K562 (cell line): ENCODE data around the gene BCL10. TPM values are rescaled to one million over a fixed set of nuclear protein-coding genes. Genes with fewer than 3 reads are reported as not detected.

Source experiments
- ATAC-seq: fragments of 200-7000 bp; cut with Tn5 transposase; 3 replicates; pipeline ENCODE4 v1.9.1; 2020; ENCODE audit warnings: moderate library complexity
- BruUV-seq: library from RNA; stranded (reverse); fragments of 400-500 nt; replicated peaks from 2 replicates; lab custom pipeline; 2021; lab: Mats Ljungman, UMichigan
- CTCF ChIA-PET: fragments of 300-600 bp; formaldehyde crosslinking; extraction: SDS; loops from one replicate; lab custom pipeline; 2021; ENCODE audit warnings: low intra/inter-chr PET ratio; lab: Yijun Ruan, JAX
- POLR2A ChIA-PET: fragments of 300-600, 350-650 bp; sonication (Branson Sonifier 250); formaldehyde crosslinking; extraction: SDS; loops from one replicate; lab custom pipeline; 2021; ENCODE audit warnings: antibody characterized with exemption, inconsistent platforms; lab: Yijun Ruan, JAX
- DNase-seq, 4 experiments: peaks; one replicate each; pipeline versions ENCODE4 v3.0.0 to v3.0.0-alpha.2; 2011 to 2018; ENCODE audit warnings: low spot score in 3 of 4, mixed read lengths in 3 of 4; ENCODE audit errors: extremely low read depth in 1 of 4
- FAIRE-seq: peaks from 2 replicates; lab custom pipeline; 2011; peaks lifted over from hg19 to GRCh38; lab: Jason Lieb, UNC
- H2AFZ ChIP-seq: 2 replicates; pipeline ENCODE4 v1.6.0; 2011; ENCODE audit warnings: low read depth, low read length, control low read depth, inconsistent platforms
- H3K27ac ChIP-seq: fragments of 200-600 bp; 3 replicates; pipeline ENCODE4 v1.8.0; 2011; ENCODE audit warnings: low read depth, mild to moderate bottlenecking, control low read depth, inconsistent platforms, low read length, moderate library complexity, mixed read lengths; ENCODE audit errors: extremely low read depth
- H3K27me3 ChIP-seq, 2 experiments: fragments of 300-600 bp in 1 of 2; 2 replicates in 1 of 2; 3 replicates in 1 of 2; pipeline versions ENCODE4 v1.6.0 to v1.8.0; 2011; ENCODE audit warnings: inconsistent platforms in 2 of 2, low read length in 2 of 2, mild to moderate bottlenecking in 1 of 2, mixed read lengths in 1 of 2, moderate library complexity in 1 of 2; ENCODE audit not compliant: control insufficient read depth in 2 of 2, insufficient read depth in 2 of 2
- H3K36me3 ChIP-seq: fragments of 300-600 bp; 3 replicates; pipeline ENCODE4 v1.8.0; 2011; ENCODE audit warnings: mild to moderate bottlenecking, low read length, inconsistent platforms; ENCODE audit not compliant: control insufficient read depth, insufficient read depth
- H3K4me1 ChIP-seq, 2 experiments: fragments of 200-600 bp in 1 of 2; replicated peaks in 1 of 2; 2 replicates in 1 of 2; 3 replicates in 1 of 2; pipeline versions ENCODE4 v1.5.1 to v1.8.0; 2011; ENCODE audit warnings: inconsistent platforms in 2 of 2, low read length in 2 of 2, mild to moderate bottlenecking in 1 of 2, mixed read lengths in 1 of 2, moderate library complexity in 1 of 2; ENCODE audit not compliant: control insufficient read depth in 2 of 2, insufficient read depth in 2 of 2
- H3K4me2 ChIP-seq: 2 replicates; pipeline ENCODE4 v1.6.1; 2011; ENCODE audit warnings: low read length, control low read depth, inconsistent platforms, mixed read lengths; ENCODE audit not compliant: insufficient read depth
- H3K4me3 ChIP-seq: fragments of 200-600 bp; sonication (generic), shearing (Covaris generic); 2 replicates; pipeline ENCODE4 v1.5.1; 2016; ENCODE audit warnings: control low read depth, inconsistent platforms
- H3K79me2 ChIP-seq: fragments of 200-600 bp; 3 replicates; pipeline ENCODE4 v1.8.0; 2011; ENCODE audit warnings: low read length, inconsistent platforms; ENCODE audit not compliant: control insufficient read depth, insufficient read depth
- H3K9ac ChIP-seq, 2 experiments: 2 replicates each; pipeline versions ENCODE4 v1.6.0 to v1.6.1; 2011; ENCODE audit warnings: low read depth in 2 of 2, low read length in 2 of 2, control low read depth in 1 of 2, inconsistent platforms in 1 of 2, mild to moderate bottlenecking in 1 of 2, mixed read lengths in 1 of 2; ENCODE audit not compliant: insufficient read depth in 1 of 2
- H3K9me1 ChIP-seq: one replicate; pipeline ENCODE4 v1.6.0; 2011; ENCODE audit warnings: inconsistent platforms, mild to moderate bottlenecking, low read length, moderate library complexity; ENCODE audit not compliant: control insufficient read depth, insufficient read depth
- H3K9me3 ChIP-seq: replicated peaks from 2 replicates; pipeline ENCODE4 v1.5.1; 2011; ENCODE audit warnings: low read depth, low read length, inconsistent platforms; ENCODE audit not compliant: control insufficient read depth, insufficient read depth
- H4K20me1 ChIP-seq: replicated peaks from 2 replicates; pipeline ENCODE4 v1.6.1; 2011; ENCODE audit warnings: low read length, inconsistent platforms, mixed read lengths; ENCODE audit not compliant: control insufficient read depth, insufficient read depth
- JUND ChIP-seq, 2 experiments: IDR thresholded peaks; 2 replicates in 1 of 2; 3 replicates in 1 of 2; pipeline ENCODE4 v1.6.1; 2011; ENCODE audit warnings: borderline replicate concordance in 2 of 2, low read depth in 2 of 2, low read length in 2 of 2, improper control_type of control experiment in 1 of 2, missing biosample characterization in 1 of 2, missing genetic modification characterization in 1 of 2, missing genetic modification reagents in 1 of 2
- KDM1A ChIP-seq, 2 experiments: fragments of 450-650 bp; IDR thresholded peaks; 2 replicates each; pipeline ENCODE4 v1.6.1; 2016; ENCODE audit warnings: mild to moderate bottlenecking in 2 of 2
- NFIC ChIP-seq: fragments of 450-650 bp; IDR thresholded peaks from 2 replicates; pipeline ENCODE4 v1.6.1; 2017; ENCODE audit warnings: mild to moderate bottlenecking, inconsistent platforms
- SP2 ChIP-seq: IDR thresholded peaks from 2 replicates; pipeline ENCODE4 v1.6.1; 2011; ENCODE audit warnings: mild to moderate bottlenecking, low read depth, low read length, moderate library complexity; ENCODE audit not compliant: poor library complexity, severe bottlenecking; ENCODE audit errors: extremely low read depth
- ZBTB7A ChIP-seq: IDR thresholded peaks from 2 replicates; pipeline ENCODE4 v1.6.1; 2011; ENCODE audit warnings: low read depth, mild to moderate bottlenecking, low read length, moderate library complexity, borderline replicate concordance; ENCODE audit not compliant: control insufficient read depth
- ZFPM2 ChIP-seq: fragments of 250-450 bp; sonication (Bioruptor Pico); IDR thresholded peaks from 2 replicates; pipeline ENCODE4 v1.5.1; 2022; ENCODE audit warnings: mild to moderate bottlenecking
- ZNF124 ChIP-seq: sonication (generic); formaldehyde crosslinking; IDR thresholded peaks from 2 replicates; pipeline ENCODE4 v1.8.1; 2022; ENCODE audit warnings: missing genetic modification reagents
- ZNF212 ChIP-seq: fragments of 450-650 bp; formaldehyde crosslinking; IDR thresholded peaks from 2 replicates; pipeline ENCODE4 v1.4.0; 2020; ENCODE audit warnings: mild to moderate bottlenecking
- ZNF3 ChIP-seq: fragments of 250-450 bp; sonication (Bioruptor Pico); IDR thresholded peaks from 2 replicates; pipeline ENCODE4 v1.5.0; 2021; ENCODE audit warnings: mild to moderate bottlenecking, moderate library complexity
- ZNF316 ChIP-seq: fragments of 450-650 bp; IDR thresholded peaks from 2 replicates; pipeline ENCODE4 v1.6.1; 2016
- ZNF507 ChIP-seq: conservative IDR thresholded peaks from 2 replicates; pipeline ENCODE4 v1.6.1; 2017; ENCODE audit warnings: missing genetic modification characterization, missing compliant biosample characterization
- ZNF586 ChIP-seq: fragments of 450-650 bp; formaldehyde crosslinking; conservative IDR thresholded peaks from 2 replicates; pipeline ENCODE4 v1.4.0; 2020; ENCODE audit warnings: mild to moderate bottlenecking, moderate library complexity
- ZNF76 ChIP-seq: fragments of 250-450 bp; sonication (Bioruptor Pico); IDR thresholded peaks from 2 replicates; pipeline ENCODE4 v1.4.0; 2020; ENCODE audit warnings: mild to moderate bottlenecking, moderate library complexity, borderline replicate concordance
- WGBS: fragments of 100-300 bp; shearing (Covaris generic); methylation state at CpG from one replicate; pipeline ENCODE4 v1.1.6; 2016; ENCODE audit warnings: low coverage, mixed read lengths; ENCODE audit not compliant: insufficient coverage; ENCODE audit errors: missing lambda C conversion rate; 5-methylcytosine and 5-hydroxymethylcytosine counted together
- in situ Hi-C: fragments of 300-500 bp; cut with MboI; formaldehyde crosslinking; loops from 4 replicates; pipeline ENCODE4 v1.15.0; 2018; ENCODE audit warnings: inconsistent platforms, mixed read lengths
- intact Hi-C: fragments of 100-400 bp; cut with micrococcal nuclease; formaldehyde crosslinking; loops from 2 replicates; pipeline ENCODE4 v1.14.2; 2022
- polyA plus RNA-seq, 8 experiments: library from polyadenylated mRNA; depleted of rRNA in 4 of 8; stranded (reverse) in 5 of 8; unstranded in 3 of 8; fragments of >200 nt; fragmentation: Nextera tagmentation in 2 of 8; fragmentation: Illumina TruSeq in 1 of 8; extraction: Ambion mirVana in 2 of 8; extraction: Trizol in 1 of 8; gene quantifications; 2 replicates each; pipeline versions ENCODE4 v1.2.1 to v1.2.3, GENCODE V29; 2011 to 2014; ENCODE audit warnings: inconsistent platforms in 1 of 8, missing spikeins in 1 of 8
- total RNA-seq, 7 experiments: library from RNA; depleted of rRNA in 6 of 7; stranded (reverse); fragments of >200 nt in 6 of 7; fragmentation: Illumina TruSeq in 2 of 7; extraction: Trizol in 2 of 7; gene quantifications; 2 replicates each; pipeline versions ENCODE4 v1.2.1 to v1.2.3, GENCODE V29; 2011 to 2021; ENCODE audit warnings: low replicate concordance in 1 of 7
- TF ChIP-seq, protein P1 (sequence below), 2 experiments: fragments of 450-650 bp; IDR thresholded peaks; 2 replicates each; pipeline ENCODE4 v1.6.1; 2018; ENCODE audit warnings: mild to moderate bottlenecking in 2 of 2, low read depth in 1 of 2; ENCODE audit not compliant: partially characterized antibody in 2 of 2
- TF ChIP-seq, protein P2 (sequence below): fragments of 250-450 bp; sonication (Bioruptor Pico); IDR thresholded peaks from 2 replicates; pipeline ENCODE4 v1.5.0; 2022; ENCODE audit warnings: mild to moderate bottlenecking

Gene BCL10
- total and polyA plus RNA-seq, 9 of the 15 experiments (the other 6 are each of a cell fraction or from before 2014, with no cell fraction given), result 8.0 to 19.4 (median 12.3) TPM

DNA sequence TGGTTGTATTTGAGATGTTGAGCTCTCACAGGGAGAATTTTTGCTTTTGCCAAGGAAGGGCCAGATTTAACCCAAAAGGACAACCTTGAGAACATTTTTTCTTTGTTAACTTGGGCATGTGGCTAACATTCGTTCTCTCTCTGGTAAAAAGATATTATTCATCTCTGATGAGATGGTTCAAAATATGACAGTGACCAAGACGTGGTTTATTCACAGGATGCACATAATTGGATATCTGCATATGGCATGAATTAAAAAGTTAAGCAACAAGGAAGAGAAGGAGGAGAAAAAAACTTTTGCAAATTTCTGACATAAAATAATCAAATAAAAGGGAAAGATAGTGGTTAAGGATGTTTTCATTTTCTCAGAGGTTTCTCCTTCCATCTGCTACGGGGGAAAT is 43.1 kb upstream of the BCL10 start (continued):
- TF ChIP-seq, protein P1, sequence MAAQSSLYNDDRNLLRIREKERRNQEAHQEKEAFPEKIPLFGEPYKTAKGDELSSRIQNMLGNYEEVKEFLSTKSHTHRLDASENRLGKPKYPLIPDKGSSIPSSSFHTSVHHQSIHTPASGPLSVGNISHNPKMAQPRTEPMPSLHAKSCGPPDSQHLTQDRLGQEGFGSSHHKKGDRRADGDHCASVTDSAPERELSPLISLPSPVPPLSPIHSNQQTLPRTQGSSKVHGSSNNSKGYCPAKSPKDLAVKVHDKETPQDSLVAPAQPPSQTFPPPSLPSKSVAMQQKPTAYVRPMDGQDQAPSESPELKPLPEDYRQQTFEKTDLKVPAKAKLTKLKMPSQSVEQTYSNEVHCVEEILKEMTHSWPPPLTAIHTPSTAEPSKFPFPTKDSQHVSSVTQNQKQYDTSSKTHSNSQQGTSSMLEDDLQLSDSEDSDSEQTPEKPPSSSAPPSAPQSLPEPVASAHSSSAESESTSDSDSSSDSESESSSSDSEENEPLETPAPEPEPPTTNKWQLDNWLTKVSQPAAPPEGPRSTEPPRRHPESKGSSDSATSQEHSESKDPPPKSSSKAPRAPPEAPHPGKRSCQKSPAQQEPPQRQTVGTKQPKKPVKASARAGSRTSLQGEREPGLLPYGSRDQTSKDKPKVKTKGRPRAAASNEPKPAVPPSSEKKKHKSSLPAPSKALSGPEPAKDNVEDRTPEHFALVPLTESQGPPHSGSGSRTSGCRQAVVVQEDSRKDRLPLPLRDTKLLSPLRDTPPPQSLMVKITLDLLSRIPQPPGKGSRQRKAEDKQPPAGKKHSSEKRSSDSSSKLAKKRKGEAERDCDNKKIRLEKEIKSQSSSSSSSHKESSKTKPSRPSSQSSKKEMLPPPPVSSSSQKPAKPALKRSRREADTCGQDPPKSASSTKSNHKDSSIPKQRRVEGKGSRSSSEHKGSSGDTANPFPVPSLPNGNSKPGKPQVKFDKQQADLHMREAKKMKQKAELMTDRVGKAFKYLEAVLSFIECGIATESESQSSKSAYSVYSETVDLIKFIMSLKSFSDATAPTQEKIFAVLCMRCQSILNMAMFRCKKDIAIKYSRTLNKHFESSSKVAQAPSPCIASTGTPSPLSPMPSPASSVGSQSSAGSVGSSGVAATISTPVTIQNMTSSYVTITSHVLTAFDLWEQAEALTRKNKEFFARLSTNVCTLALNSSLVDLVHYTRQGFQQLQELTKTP (IDR thresholded peaks at IDR 0.05; ENCODE audit: low read depth in 1 of 2, partially characterized antibody in 2 of 2), result no peak
- TF ChIP-seq NFIC, result no peak
- no peak for TF ChIP-seq ZNF76 (CRISPR knock-in tag)
- no peak for TF ChIP-seq KDM1A (IDR thresholded peaks at IDR 0.05)
- TF ChIP-seq ZFPM2, result no peak
- TF ChIP-seq ZNF3 (CRISPR knock-in tag), result no peak

DNA sequence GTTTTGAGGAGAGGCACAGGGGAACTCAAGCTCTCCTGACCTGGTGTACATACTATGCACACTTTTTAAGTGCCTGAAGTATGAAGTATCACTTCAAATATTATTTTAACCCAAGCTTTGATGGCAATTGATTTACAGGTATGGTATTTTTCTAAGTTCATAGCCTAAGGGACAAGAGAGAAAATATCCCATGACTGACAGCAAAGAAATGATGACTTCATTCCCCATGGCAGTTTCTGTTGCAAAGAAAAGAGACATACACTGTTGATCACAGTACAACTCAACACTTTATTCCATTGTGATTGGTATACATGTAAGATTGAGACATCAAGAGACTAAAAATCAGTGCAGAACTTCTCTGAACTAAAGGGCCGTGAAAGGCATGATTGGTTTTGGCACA is 41.8 kb upstream of the BCL10 start:
- H3K36me3 ChIP-seq, result no peaks in the 10 kb centered on the region
- DNase-seq (no peak), FAIRE-seq (no peak), ATAC-seq (no peak)
- ChIA-PET POLR2A (no interaction called here), CTCF (no interaction called here)
- no peak overlapping the region for H3K4me2 ChIP-seq
- H3K9ac ChIP-seq, result no peak overlapping the region
- in situ Hi-C loops, result no loop called here
- H3K9me3 ChIP-seq, result no peaks in the 10 kb centered on the region
- H3K27ac ChIP-seq, result no peak overlapping the region
- no peaks in the 10 kb centered on the region for H3K9me1 ChIP-seq
- BruUV-seq, result no TSS peak
- H3K79me2 ChIP-seq, result no peaks in the 10 kb centered on the region
- H3K27me3 ChIP-seq, result peaks cover 5 to 7% of the 10 kb centered on the region in 2 experiments; a peak in 2 of 5 replicates
- intact Hi-C loops, result no loop called here
- no peaks in the 10 kb centered on the region for H3K4me1 ChIP-seq
- H3K4me3 ChIP-seq, result no peak overlapping the region
- H4K20me1 ChIP-seq, result no peaks in the 10 kb centered on the region
- WGBS, result 0% methylated on average over 1 of the region's 1 CpG
- no peak overlapping the region for H2AFZ ChIP-seq
- TF ChIP-seq JUND (IDR thresholded peaks at IDR 0.05; ENCODE audit: borderline replicate concordance, low read depth, low read length), result no peak
- TF ChIP-seq JUND (tag; IDR thresholded peaks at IDR 0.05; ENCODE audit: borderline replicate concordance, low read depth, low read length), result no peak
- TF ChIP-seq ZNF124 (CRISPR knock-in tag), result no peak
- TF ChIP-seq SP2, result no peak
- no peak for TF ChIP-seq ZBTB7A
- TF ChIP-seq, protein P2, sequence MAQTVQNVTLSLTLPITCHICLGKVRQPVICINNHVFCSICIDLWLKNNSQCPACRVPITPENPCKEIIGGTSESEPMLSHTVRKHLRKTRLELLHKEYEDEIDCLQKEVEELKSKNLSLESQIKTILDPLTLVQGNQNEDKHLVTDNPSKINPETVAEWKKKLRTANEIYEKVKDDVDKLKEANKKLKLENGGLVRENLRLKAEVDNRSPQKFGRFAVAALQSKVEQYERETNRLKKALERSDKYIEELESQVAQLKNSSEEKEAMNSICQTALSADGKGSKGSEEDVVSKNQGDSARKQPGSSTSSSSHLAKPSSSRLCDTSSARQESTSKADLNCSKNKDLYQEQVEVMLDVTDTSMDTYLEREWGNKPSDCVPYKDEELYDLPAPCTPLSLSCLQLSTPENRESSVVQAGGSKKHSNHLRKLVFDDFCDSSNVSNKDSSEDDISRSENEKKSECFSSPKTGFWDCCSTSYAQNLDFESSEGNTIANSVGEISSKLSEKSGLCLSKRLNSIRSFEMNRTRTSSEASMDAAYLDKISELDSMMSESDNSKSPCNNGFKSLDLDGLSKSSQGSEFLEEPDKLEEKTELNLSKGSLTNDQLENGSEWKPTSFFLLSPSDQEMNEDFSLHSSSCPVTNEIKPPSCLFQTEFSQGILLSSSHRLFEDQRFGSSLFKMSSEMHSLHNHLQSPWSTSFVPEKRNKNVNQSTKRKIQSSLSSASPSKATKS (CRISPR knock-in tag), result no peak
- no peak for TF ChIP-seq ZNF316
- TF ChIP-seq ZNF507 (tag), result no peak
- no peak for TF ChIP-seq ZNF586
- no peak for TF ChIP-seq ZNF212 (CRISPR knock-in tag)
